Esophagus squamous epithelium (tissue), 4 donors: ENCODE results near the gene ULBP1.

Experiments used
- CTCF ChIP-seq, 6 experiments: fragments of 450-650 bp in 4 of 6; fragments of 200-600 bp in 2 of 6; sonication (generic) in 2 of 6; IDR thresholded peaks; one replicate each; pipeline ENCODE4 v1.5.1; 2016 to 2019; ENCODE audit warnings: antibody characterized with exemption in 6 of 6, mild to moderate bottlenecking in 4 of 6, moderate library complexity in 4 of 6
- POLR2A ChIP-seq, 4 donors: fragments of 450-650 bp; IDR thresholded peaks; one replicate each; pipeline ENCODE4 v1.6.1; 2017; ENCODE audit warnings: antibody characterized with exemption in 4 of 4, mild to moderate bottlenecking in 4 of 4, moderate library complexity in 3 of 4

GRCh38 chr6:150005761-150006651, 42.3 kb downstream of the ULBP1 start:
- TF ChIP-seq CTCF (IDR thresholded peaks at IDR 0.05) (no peak), POLR2A (IDR thresholded peaks at IDR 0.05) (no peak)
